Fibroblast of skin of left quadriceps (primary cell): ENCODE measurements around the gene PTCH1.

Experiments
- DNase-seq, 2 experiments: peaks; one replicate each; pipeline ENCODE4 v3.0.0-alpha.2; 2013; ENCODE audit warnings: low read depth in 2 of 2

PTCH1 gene

GRCh38 chr9:95512709-95513095 lies 4.1 kb downstream of the PTCH1 start:
- no peak for DNase-seq

- no peak for DNase-seq
These were observed 4.6 kb downstream of the PTCH1 start for GRCh38 chr9:95511952-95512708.

GRCh38 chr9:95511616-95511931 lies 5.2 kb downstream of the PTCH1 start:
- DNase-seq, result no peak

GRCh38 chr9:95510709-95511615 lies 5.8 kb downstream of the PTCH1 start:
- DNase-seq, result peak; percentile 95

- no peak for DNase-seq
These were observed 6.7 kb downstream of the PTCH1 start for GRCh38 chr9:95509851-95510708.

- DNase-seq, result peak; percentile 93 to 95
These were observed 7.6 kb downstream of the PTCH1 start for GRCh38 chr9:95508968-95509850.

GRCh38 chr9:95508242-95508967 lies 8.4 kb downstream of the PTCH1 start:
- DNase-seq, result no peak

GRCh38 chr9:95507464-95508241 lies 9.1 kb downstream of the PTCH1 start:
- DNase-seq, result peak in 1 of 2 experiments; percentile 65

- DNase-seq, result no peak
These were observed 9.9 kb downstream of the PTCH1 start for GRCh38 chr9:95506678-95507463.

GRCh38 chr9:95506428-95506677 lies 10.4 kb downstream of the PTCH1 start:
- DNase-seq, result no peak

- DNase-seq, result peak in 1 of 2 experiments; percentile 52
These were observed 10.9 kb downstream of the PTCH1 start for GRCh38 chr9:95505717-95506427.

GRCh38 chr9:95505072-95505716 lies 11.6 kb downstream of the PTCH1 start:
- DNase-seq, result no peak

GRCh38 chr9:95504053-95504963 lies 12.5 kb downstream of the PTCH1 start:
- DNase-seq, result no peak

GRCh38 chr9:95503369-95503768 lies 13.4 kb downstream of the PTCH1 start:
- DNase-seq, result no peak

- DNase-seq, result no peak
These were observed 14.5 kb downstream of the PTCH1 start for GRCh38 chr9:95502248-95502647.

GRCh38 chr9:95499847-95500246 lies 16.9 kb downstream of the PTCH1 start:
- DNase-seq, result no peak
